Stimulated activated CD8-positive, alpha-beta memory T cell treated with anti-CD3 and anti-CD28 coated beads, Interleukin-15, amount 100 ng/mL, for 4 hours (primary cell): ENCODE measurements around the gene AKAP8L.
"Not testable (repeated sequence)": the region's sequence is repeated elsewhere in the genome, so short reads cannot be mapped to it uniquely, and the experiment has no call there.

Experiments used
- DNase-seq, 2 donors: peaks; one replicate each; pipeline ENCODE4 v3.0.0-alpha.2; 2020; ENCODE audit warnings: low read depth in 2 of 2

AKAP8L gene

DNA sequence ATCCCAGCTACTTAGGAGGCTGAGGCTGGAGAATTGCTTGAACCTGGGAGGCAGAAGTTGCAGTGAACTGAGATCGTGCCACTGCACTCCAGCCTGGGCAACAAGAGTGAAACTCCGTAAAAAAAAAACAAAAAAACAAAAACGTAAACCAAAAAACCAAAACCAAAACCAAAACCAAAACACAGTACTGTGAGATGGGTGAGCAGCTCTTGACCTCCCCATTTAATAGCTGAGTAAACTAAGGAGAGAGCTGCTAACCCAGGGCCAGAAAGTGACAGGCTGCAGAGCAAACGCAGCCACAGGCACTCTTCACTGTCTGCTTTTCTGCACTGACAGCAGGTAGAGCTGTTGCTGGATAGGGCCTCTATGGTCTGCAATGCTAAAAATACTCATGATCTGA, 58.8 kb downstream of the AKAP8L start:
- not testable (repeated sequence) for DNase-seq

DNA sequence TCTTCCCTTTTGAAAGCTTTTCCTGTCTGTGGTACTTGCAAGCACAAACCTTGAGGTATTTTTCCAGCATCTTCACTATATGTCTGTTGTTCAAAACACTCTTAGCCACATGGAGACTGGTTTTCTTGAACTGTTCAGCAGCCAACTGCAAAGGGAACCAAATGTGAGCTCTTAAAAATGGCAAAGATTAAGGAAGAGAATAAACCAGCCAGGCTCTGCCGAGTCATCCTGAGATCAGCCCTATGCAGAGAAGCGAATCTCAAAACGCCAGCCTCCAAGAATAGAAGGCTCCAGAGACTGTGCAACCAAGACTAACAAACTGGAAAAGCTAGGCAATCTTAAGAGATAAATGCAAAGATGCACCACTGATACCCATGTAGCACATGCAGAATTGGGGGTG, 59.9 kb downstream of the AKAP8L start:
- no peak for DNase-seq

DNA sequence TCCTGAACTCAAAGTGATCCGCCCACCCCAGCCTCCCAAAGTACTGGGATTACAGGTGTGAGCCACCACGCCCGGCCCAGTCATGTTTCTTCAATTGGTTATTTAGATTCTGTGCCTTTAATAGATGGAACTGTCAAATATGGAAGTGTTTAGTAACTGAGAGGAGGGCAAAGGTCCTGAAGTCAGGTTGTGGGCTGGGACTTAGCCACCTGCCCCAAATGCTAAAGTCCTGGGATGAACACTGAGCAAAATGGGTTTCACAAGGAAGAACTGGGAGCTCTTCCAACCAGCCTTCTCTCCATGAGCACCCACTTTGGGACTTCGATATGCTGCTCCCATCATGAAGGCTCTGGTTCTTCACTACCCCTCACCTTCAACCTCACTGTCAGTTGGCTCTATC, 60.9 kb downstream of the AKAP8L start:
- DNase-seq = no peak

GRCh38 chr19:15354566-15355296, 64.1 kb downstream of the AKAP8L start:
- DNase-seq = no peak

GRCh38 chr19:15353908-15354307, 64.9 kb downstream of the AKAP8L start:
- no peak for DNase-seq

GRCh38 chr19:15352535-15352934, 66.3 kb downstream of the AKAP8L start:
- DNase-seq = not testable (repeated sequence)

DNA sequence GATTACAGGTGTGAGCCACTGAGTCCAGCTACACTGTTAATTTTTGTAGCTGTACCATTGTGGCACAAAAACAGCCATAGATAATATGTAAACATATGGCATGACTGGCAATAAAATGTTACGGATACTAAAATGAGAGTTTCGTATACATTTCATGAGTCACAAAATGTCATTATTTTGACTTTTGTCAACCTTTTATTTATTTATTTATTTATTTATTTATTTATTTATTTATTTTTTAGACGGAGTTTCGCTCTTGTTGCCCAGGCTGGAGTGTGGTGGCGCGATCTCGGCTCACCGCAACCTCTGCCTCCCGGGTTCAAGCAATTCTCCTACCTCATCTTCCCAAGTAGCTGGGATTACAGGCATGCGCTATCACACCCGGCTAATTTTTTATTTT, 77.5 kb downstream of the AKAP8L start:
- DNase-seq = not testable (repeated sequence)

GRCh38 chr19:15340086-15340485, 78.7 kb downstream of the AKAP8L start:
- DNase-seq = no peak

- DNase-seq = no peak
These were observed 81.6 kb downstream of the AKAP8L start for GRCh38 chr19:15337202-15337601.

DNA sequence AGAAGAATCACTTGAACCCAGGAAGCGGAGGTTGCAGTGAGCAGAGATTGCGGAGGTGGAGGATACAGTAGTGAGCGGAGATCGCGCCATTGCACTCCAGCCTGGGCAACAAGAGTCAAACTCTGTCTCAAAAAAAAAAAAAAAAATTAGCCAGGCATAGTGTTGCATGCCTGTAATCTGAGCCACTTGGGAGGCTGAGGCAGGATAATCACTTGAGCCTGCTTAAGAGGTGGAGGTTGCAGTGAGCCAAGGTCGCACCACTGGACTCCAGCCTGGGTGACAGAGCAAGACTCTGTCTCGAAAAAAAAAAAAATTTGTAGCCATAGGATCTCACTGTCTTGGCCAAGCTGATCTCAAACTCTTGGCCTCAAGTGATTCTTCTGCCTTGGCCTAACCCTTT, 82.8 kb downstream of the AKAP8L start:
- not testable (repeated sequence) for DNase-seq

DNA sequence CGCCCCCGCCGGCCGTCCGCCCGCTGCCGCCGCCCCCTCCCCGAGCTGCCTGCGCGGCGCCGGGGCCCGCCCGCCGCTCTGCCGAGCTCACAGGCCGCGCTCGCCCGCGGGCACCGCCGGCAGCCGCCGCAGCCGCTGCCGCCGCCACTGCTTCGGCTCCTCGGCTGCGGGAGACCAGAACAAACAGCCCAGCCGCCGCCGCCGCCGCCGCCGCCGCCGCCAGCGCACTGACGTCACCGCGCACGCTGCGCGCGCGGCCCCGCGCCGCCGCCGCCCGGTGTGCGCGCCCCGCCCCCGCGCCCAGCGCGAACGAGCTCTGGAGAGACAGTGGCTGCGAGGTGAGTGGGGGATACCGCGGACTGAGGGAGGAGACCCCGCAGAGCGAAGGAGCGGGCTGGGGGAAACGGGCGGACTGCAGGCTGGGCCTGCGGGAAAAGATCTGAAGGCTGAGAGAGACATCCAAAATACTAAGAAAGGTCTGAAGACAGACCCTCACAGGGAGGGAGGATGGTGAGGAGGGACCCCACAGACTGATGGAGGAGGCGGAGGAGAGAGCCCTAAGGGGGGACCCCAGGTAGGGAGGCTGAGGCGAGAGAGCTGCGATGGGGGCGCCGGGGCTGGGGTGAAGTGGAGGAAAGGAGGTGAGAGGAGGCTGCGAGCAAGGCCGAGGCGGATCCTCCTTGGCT, 86.3 kb downstream of the AKAP8L start, which contains the start of gene BRD4:
BRD4 (minus strand) TSS at position 229 of the 686 bp plus-strand sequence. CDS start 59,440 bp downstream, outside the sequence.
- peak; percentile 44 to 59 for DNase-seq

DNA sequence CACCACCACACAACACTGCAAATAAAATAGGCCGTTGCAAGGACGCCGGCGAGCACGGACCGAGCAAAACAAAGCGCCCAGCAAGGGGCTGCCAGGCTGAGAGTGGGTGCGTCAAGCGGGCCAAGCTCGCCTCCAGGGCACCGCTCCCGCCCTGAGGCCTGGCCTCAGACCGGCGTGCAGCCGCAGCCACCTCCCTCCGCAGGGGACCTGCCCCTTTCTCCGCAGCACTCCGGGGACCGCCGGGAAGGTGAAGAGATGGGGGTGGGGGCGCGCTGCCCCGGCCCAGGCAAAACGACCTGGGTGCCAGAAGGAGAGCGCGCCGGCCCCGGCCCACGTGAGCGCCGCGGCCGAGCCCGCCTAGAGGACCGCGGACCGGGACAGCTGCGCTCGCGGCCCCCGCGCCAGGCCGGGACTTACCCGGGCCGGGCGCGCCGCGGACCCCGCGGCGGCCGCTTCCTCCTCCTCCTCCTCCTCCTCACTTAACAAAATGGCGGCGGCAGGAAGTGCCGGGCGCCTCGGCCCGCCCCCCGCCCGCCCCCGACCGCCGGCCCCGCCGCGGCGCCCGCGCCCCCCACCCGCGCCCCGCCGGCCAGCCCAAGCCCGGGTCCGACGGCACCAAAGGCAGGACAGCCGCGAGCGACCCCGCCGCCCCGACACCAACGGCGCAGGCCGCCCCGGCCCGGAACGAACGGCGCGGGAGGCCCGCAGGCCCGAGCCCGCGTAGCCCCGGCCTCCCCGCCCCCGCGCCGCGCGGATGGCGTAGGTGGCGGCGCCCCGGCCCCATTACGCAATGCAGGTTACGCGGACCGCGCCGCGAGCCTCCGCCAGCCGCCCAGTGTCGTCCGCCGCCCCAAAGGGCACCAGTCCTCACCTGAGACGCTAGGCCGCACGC, 87.1 kb downstream of the AKAP8L start:
- DNase-seq = peak; percentile 35 to 62

- DNase-seq = no peak
These were observed 87.9 kb downstream of the AKAP8L start for GRCh38 chr19:15330801-15331418.
